Measurements from ENCODE around the gene RFTN1. TPM values are rescaled to one million over a fixed set of nuclear protein-coding genes. Genes with fewer than 3 reads are reported as not detected.

Gene RFTN1
- total and polyA plus RNA-seq, 2 of the 8 experiments (the other 6 are each of a cell fraction or from before 2014, with no cell fraction given): 4.6 to 6.7 TPM

GRCh38 chr3:16455966-16456365, 57.5 kb downstream of the RFTN1 start:
- Histone ChIP-seq H3K27ac (ENCODE audit: low read depth, low read length) (no peak overlapping the region), H3K56ac (replicated peaks; ENCODE audit: insufficient read length, low read depth, low read length) (no peak overlapping the region), H2BK12ac (ENCODE audit: low read depth, low read length) (no peak overlapping the region), H3K23ac (ENCODE audit: insufficient read length) (no peak overlapping the region), H3K4ac (replicated peaks; ENCODE audit: insufficient read length, low read depth, low read length) (no peak overlapping the region), H2BK5ac (ENCODE audit: low read depth, low read length) (no peak overlapping the region), H3K9ac (replicated peaks in 1 of 4; ENCODE audit: extremely low read depth in 1 of 4, low read depth in 3 of 4, low read length in 3 of 4) (no peak overlapping the region), H2AFZ (ENCODE audit: low read length) (no peak overlapping the region), H3K9me3 (ENCODE audit: insufficient read depth in 2 of 2, low read depth in 1 of 2, low read length in 1 of 2) (no peaks in the 10 kb centered on the region), H2AK5ac (ENCODE audit: low read depth, low read length) (no peak overlapping the region), H2BK20ac (ENCODE audit: low read length) (no peak overlapping the region), H4K5ac (ENCODE audit: insufficient read length, low read depth, low read length) (no peak overlapping the region), H3K23me2 (ENCODE audit: low read depth, low read length) (no peaks in the 10 kb centered on the region), H3K4me3 (ENCODE audit: extremely low read depth in 1 of 4, insufficient read depth in 2 of 4, low read depth in 3 of 4, low read length in 4 of 4) (no peak overlapping the region), H3K79me1 (ENCODE audit: low read depth, low read length) (no peaks in the 10 kb centered on the region), H3K14ac (ENCODE audit: insufficient read length) (no peak overlapping the region), H3K4me2 (ENCODE audit: insufficient read depth in 1 of 2, low read depth in 2 of 2, low read length in 2 of 2) (no peak overlapping the region; a peak in 1 of 4 replicates), H4K91ac (replicated peaks; ENCODE audit: insufficient read length, low read length) (no peak overlapping the region), H2BK120ac (replicated peaks; ENCODE audit: low read depth, low read length) (no peak overlapping the region), H2BK15ac (ENCODE audit: low read length) (no peak overlapping the region), H4K20me1 (replicated peaks in 1 of 2; ENCODE audit: control insufficient read depth in 1 of 2, insufficient read depth in 2 of 2, low read length in 2 of 2) (no peaks in the 10 kb centered on the region), H3K18ac (ENCODE audit: extremely low read depth, low read length) (no peak overlapping the region), H3K79me2 (ENCODE audit: control insufficient read depth in 1 of 2, insufficient read depth in 2 of 2, low read length in 2 of 2) (no peaks in the 10 kb centered on the region), H3K4me1 (replicated peaks in 1 of 4; ENCODE audit: control insufficient read depth in 3 of 4, insufficient read depth in 4 of 4, low read length in 3 of 4) (peaks cover 3 to 9% (median 8%) of the 10 kb centered on the region in 4 experiments; a peak in 5 of 7 replicates), H3K36me3 (ENCODE audit: control insufficient read depth in 2 of 4, insufficient read depth in 4 of 4, low read length in 3 of 4) (no peaks in the 10 kb centered on the region), H3K27me3 (replicated peaks in 1 of 4; ENCODE audit: control insufficient read depth in 3 of 4, extremely low read depth in 1 of 4, insufficient read depth in 3 of 4, low read length in 3 of 4) (no peaks in the 10 kb centered on the region), H4K8ac (ENCODE audit: extremely low read depth, insufficient read depth, low read length) (no peak overlapping the region)
- CTCF ChIA-PET (ENCODE audit: partially characterized antibody): interaction anchor here (1.6 to 1.7 kb wide), 2 partner anchors 50 to 61 kb away, joined by 3 read pairs; no protein-coding TSS in a partner anchor
- POLR2A ChIA-PET (ENCODE audit: partially characterized antibody): no interaction called here
- 58% methylated on average over 8 of the region's 8 CpGs; no CpG with 5 or more reads in 1 of the 2 experiments for WGBS, 2 experiments (ENCODE audit: extremely low coverage in 1 of 2, insufficient coverage in 1 of 2, insufficient read length in 1 of 2, insufficient replicate concordance in 2 of 2, low coverage in 1 of 2, low lambda C conversion rate in 2 of 2, missing lambda C conversion rate in 1 of 2)
- no peak for DNase-seq (ENCODE audit: low read depth in 1 of 2, low spot score in 2 of 2)
- TF ChIP-seq TEAD4 (IDR thresholded peaks at IDR 0.05; ENCODE audit: low read depth, low read length) (0 out of 2 replicates have a peak, but pooled peaks have one; percentile 16), TCF12 (IDR thresholded peaks at IDR 0.05; ENCODE audit: low read depth, low read length) (no peak), RFX5 (IDR thresholded peaks at IDR 0.05; ENCODE audit: borderline replicate concordance, low read depth, low read length) (no peak)
- FAIRE-seq: no peak

Measured in H1 (cell line).